NCI-H2171 (cell line): ENCODE measurements around the gene PAXX.

ENCODE experiments used
- DNase-seq: peaks from one replicate; lab custom pipeline; 2025; lab: John Stamatoyannopoulos, UW

The PAXX gene

DNA sequence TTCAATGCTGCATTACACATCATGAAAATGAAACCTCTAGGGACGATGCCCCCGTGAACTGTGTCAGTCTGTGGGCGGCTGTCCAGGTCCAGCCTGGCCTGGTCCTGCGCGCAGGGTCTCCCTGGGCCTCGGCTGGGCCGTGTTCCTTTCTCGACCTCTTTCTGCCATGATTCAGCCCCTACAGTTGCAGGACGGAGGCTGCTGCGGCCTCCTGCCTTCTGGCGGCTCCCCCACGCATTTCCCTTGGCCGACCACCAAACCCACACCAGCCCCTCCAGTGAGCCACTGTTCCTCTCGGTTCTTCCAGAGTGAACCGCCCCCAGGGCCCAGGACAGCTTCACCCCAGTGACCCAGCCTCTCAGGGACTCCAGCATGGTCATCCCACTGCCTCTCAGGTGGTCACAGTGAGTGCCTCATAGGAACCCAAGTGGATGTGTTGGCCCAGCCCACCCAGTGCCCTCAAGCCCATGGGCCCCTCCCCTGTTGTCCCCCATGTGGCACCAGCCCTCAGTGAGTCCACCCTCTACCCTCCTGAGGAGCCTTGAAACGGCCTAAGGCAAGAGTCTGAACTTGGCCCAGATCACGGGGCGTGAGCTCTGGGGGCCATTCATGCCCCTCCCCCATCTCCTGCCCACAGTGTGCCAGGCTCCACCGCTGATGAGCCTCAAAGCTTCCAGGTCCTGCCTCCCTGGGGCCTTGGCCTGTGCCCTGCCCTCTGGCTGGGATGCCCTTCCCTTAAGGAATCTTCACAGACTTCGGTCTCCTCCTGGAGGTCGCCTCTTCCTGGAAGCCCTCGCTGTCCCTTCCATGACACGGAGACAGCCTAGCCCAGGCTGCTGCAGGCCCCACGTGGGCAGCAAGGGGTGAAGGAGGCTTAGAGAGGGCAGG lies 14.1 kb downstream of the PAXX start:
- no peak for DNase-seq

DNA sequence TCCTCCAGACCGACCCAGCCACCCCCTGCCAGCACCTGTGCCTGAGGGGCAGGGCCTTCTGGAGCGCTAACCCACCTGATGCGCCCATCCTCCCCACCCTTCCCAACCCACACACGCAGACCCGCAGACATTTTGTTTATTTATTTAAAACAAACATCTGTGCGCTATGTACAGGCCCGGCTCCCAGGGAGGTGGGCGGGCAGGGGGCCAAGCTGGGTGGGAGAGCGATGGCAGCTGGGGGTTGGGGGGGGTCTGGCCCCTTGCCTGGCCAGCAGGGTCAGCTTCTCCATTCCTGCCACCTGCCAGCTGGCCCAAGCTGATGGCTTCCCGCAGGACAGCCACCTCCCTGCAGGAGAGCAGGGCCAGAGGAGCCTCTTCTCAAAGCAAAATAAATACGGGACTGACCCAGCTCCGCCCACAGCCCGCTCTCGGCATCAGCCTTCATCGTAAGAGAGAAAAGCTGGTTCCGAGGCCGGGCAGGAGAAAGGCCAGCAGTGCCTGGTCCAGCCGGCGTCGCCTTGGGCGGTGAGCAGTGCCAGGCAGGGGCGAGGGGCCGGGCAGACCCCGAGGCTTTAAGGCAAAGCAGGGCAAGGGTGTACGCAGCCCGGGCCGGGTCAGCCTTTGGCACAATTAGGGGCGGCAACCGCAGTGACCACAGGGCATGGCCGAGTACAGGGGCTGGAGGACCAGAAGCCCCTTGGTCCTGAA lies 15.0 kb downstream of the PAXX start:
- DNase-seq: no peak

DNA sequence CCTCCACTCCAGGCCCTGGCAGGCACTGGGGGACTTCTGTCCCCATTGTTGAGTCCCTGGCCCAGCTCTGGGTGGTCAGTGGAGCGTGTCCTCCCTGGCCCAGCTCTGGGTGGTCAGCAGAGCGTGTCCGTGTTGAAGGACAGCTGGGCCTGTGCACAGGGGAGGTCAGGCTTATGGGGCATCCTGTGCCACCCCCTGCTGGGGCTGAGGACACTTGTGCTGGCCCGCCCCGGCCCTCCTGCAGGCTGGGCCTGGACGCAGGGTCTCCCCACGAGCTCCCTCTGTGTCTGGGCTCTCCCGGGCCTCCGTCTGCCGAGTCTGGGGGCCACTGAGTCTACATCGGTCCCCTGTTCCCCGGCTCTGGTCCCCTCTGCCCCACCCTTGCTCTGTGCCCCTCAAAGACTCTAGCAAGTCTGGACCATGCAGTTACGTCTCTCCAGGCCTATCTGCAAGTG lies 15.6 kb downstream of the PAXX start:
- DNase-seq: no peak

DNA sequence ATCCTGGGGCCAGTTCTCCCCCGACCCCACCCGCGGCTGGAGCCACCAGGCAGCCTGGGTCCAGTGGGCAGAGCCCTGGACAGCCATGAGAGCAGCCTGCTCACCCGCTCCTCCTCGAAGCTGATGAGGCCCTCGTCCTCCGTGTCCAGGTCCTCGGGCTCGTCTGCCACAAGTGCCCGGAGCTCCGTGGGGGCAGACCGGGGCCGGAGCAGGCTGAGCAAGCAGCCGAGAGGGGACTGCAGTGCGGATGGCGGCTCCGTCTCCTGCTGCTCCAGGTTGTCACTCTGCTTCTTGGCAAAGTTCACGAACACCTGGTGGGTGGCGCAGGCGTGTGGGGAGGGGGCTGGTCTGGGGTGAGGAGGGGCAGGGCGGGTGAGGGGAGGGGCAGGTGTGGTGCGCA lies 16.1 kb downstream of the PAXX start:
- no peak for DNase-seq

DNA sequence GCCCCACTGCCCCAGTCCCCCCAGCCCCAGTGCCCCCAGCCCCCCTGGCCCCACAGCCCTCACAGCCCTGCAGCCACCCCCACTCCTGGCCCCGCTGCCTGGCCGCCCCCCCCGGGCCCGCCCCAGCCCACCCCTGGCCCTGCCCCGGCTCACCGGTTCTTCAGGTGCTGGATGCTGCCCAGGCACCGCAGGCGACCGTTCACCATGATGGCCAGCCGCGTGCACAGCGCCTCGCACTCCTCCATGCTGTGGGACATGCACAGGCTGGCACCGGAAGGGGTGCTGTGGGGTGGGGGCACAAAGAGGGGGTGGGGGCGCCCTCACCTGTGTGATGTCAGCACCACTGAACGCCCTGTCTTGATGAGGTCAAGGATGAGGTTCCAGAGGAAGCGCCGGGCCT lies 17.0 kb downstream of the PAXX start:
- DNase-seq: no peak

DNA sequence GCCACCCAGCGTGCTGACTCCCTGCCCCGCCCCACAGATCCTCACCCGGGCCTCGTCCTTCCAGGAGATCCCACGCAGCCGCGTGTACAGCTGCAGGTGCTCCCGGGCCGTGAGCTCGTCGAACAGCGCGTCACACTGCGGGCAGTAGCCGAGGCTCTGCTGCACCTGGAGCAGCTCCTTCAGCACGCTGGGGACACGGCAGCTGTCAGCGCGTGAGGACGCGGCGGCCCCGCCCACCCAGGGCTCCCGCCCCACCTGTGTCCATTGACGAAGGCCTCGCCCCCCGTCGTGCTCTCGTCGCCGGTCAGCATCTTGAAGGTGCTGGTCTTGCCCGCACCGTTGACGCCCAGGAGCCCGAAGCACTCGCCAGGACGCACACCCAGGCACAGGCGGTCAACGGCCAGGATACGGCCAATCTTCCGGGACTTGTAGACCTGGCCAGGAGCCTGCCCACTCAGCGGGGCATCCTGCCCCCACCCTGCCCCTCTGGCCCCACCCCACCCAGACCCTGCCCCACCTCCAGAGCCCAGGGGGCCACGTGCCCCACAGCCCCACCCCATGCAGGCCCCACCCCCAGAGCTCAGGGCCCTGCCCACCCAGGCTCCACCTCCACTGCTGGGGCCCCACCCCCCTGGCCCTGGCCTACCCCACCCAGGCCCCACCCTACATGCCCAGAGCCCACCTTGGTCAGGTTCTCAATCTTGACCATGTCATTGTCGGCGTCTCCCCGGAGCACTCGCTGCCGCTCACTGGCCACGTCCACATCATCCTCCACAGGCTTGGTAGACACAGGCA lies 17.9 kb downstream of the PAXX start:
- DNase-seq: no peak

DNA sequence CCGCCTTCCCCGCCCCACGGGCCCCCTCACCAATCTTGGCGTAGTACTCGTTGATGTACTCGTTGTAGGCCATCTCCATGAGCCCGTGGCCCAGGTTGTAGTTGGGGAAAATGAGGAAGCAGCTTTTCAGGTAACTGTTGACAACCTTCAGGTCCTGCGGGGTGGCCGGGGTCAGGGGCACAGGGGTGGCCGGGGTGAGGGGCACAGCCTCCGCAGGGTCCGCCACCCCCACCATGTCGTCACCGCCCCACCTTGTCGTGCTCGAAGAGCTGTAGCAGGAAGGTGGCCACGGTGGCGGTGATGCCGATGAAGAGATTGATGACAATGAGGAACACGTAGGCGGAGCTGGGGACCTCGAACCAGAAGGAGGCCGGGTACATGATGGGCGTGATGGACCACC lies 18.9 kb downstream of the PAXX start:
- no peak for DNase-seq

DNA sequence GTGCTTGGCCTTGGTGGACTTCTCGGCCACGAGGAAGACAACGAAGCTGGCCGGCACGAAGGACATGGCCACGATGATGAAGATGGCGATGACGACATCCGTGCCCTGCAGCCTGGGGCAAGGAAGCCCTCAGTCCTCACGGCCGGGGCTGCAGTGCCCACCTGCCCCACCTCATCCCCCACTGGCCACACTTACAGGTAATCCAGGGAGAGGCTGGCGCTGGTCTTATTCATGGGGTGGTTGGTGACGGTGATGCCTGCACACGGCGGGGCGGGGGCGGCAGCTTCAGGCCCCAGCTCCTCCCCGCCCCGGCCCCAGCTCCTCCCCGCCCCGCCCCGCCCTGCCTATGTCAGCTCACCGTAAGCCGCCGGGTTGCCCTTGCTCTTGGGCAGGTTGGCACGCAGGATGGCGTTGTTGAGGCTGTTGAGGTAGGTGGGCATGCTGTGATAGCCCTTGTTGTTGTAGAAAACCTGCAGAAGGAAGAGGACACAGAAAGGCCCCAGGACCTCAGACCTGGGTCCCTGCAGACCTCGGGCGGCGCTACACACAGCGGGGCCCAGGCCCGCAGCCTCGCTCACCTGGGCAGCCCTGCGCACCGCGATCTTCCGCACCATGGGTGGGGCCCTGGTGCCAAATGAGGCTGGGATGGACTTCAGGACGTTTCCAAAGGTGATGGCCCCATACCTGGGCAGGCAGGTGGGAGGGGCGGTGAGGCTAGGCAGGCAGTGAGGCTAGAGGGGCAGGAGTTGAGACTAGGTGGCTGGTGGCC lies 19.9 kb downstream of the PAXX start:
- DNase-seq: no peak

DNA sequence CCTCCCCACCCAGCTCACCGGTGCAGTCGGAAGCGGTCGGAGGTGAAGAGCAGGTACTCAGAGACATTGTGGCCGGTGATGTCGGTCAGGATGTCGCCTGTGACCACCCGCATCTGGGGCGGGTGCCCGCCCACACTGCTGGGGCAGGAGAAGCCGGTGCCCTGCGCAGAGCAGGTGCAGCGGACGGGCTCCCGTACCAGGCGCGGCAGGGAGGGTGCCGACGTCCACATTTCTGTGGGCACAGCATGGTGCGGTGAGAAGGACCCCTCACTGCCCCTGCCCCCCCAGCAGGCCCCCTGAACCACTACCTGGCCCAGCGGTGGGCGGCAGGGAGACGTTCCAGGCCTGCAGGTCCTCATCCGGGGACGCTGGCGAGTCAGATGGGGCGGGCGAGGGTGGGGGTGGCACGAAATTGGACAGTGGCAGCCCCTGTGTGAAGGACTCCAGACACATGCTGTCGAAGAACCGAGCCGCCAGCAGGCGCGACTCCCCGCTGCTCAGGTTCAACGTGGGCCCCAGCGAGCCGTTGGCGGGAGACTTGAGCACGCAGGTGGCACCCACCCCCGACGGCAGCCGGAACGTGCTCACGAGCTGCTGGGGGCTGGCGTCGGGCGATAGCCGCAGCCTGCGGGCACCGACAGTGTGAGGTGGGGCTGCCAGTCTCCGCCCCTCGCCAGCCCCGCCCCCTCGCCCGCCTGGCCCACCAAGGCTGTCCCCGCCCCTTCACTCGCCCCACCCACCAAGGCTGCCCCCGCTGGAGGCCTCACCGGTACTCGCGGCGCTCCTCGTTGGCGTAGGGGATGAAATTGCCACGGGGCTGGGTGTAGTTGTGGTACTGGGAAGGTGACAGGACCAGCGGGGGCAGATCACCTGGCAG lies 20.7 kb downstream of the PAXX start:
- no peak for DNase-seq

DNA sequence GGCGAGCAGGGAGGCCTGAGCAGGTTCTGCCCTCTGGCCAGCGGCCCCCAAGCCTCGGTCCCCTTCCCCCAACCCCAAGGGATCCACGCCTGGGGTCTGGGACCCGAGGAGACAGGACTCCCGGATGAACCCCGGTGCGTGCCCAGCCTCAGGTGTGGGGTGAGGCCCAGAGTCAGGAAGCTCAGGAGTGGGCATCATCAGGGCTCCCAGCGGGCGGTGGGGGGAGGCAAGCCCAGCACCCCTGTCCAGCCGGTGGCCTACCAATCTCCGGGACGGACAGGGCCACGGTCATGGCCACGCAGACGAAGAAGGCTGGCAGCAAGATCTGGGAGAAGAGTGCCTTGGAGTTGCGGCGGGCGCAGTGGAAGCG lies 21.3 kb downstream of the PAXX start:
- DNase-seq: no peak

DNA sequence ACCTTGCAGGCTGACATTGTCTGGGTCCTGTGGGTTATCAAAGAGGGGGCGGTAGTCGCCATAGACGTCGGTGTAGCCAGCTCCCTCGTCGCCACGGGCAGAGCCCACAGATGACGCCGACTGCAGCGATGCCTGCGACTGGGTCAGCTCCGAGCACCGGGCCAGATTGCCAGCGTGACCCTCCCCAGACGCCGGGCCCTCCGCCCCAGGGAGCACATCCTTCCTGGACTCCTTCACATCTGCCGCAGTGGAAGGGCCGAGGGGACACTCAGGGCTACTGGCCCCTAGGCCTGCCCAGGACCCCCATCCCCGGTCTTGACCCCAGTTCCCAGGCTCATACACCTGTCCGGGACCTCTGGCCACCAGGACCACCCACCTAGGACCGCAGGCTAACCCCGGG lies 21.9 kb downstream of the PAXX start:
- no peak for DNase-seq

DNA sequence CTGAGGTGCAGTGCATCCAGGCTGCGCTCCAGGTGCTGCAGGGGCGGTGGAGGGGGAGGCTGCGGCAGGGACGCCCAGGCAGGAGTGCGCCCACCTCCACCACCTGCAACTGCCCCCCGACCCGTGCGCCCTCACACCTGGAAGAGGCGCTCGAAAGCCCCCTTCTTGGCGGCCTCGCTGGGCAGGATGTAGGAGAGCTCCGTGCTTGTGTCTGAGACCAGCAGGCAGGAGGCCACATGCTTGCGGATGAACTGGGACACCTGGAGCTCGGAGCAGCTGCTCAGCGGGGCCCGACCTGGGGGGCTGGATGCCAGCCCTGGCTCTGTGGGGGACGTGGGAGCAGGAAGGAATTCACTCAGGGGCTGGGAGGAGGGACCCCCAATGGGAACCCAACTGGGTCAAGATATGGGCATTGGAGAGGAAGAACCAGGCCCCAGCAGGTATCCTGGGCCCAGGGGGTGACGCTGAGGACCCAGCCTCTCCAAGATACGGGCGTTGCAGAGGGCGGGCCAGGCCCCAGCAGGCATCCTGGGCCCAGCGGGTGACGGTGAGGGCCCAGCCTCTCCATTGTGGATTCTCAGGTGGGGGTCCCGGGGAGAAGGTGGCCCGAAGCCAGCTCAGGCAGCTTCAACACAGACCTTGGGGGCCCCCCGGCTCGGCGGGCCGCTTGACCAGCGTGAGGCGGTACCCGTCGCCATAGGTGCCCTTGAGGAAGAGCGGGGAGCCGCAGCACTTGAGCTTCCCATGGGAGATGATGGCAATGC lies 22.7 kb downstream of the PAXX start:
- DNase-seq: no peak

DNA sequence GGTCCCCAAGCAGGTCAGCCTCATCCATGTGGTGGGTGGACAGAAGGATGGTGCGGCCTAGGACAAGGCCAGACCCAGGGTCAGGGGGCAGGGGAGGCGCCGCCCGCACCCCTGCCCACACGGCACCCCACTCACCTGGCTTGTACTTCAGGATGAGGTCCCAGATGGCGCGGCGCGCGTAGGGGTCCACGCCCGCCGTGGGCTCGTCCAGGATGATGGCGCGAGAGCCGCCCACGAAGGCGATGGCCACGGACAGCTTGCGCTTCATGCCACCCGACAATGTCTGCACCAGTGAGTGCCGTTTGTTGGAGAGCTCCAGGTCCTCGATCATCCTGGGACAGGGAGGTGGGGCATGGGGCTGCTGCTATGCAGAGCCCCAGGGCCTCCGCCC lies 23.3 kb downstream of the PAXX start:
- no peak for DNase-seq

DNA sequence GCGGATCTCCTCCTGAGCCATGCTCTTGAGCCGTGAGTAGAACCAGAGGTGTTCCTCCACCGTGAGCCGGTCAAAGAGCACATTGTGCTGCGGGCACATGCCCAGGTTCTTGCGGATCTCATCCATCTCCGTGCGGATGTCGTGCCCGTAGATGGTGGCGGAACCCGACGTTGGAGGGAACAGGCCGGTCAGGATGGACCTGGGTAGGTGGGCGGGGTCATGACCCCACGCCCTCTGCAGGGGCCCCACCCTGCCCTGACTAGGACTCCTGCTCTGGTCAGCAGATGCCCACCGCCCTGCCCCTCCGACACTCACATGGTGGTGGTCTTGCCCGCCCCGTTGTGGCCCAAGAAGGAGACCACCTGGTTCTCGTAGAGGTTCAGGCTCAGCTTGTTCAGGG lies 23.8 kb downstream of the PAXX start:
- no peak for DNase-seq

DNA sequence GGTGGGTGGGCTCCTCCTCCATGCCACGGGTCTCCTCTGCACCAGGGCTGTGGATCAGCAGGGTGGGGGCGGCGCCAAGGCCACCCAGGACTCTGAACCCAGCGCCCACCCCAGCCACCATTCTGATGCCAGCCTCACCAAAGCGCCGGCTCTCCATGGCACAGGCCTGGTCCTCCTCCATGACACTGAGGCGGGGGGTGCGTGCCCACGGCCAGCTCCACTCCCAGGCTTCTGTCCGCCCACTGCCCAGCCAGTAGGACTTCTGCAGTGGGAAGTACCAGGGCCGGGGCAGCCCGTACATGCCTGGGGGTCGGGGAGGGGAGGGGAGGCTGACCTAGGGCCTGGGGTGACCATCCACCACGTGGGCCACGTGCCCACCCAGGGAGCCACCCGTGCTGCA lies 24.2 kb downstream of the PAXX start:
- no peak for DNase-seq

DNA sequence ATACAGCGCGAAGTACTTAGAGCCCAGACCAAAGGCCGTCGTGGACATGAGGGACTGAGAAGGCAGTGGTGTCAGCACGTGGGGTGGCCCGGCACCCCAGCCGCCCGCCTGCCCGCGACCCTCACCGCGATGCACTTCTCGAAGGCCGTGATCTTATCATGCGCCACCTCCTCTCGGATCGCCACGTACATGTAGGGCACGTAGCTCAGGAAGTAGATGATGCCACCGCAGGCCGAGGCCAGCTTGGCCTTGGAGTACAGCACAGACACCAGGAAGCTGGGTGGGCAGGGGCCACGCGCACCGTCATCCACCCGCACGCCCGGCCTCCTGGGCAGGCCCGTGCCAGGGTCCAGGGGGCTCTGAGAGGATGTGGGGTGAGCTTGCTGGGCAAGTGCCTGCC lies 24.8 kb downstream of the PAXX start:
- no peak for DNase-seq

DNA sequence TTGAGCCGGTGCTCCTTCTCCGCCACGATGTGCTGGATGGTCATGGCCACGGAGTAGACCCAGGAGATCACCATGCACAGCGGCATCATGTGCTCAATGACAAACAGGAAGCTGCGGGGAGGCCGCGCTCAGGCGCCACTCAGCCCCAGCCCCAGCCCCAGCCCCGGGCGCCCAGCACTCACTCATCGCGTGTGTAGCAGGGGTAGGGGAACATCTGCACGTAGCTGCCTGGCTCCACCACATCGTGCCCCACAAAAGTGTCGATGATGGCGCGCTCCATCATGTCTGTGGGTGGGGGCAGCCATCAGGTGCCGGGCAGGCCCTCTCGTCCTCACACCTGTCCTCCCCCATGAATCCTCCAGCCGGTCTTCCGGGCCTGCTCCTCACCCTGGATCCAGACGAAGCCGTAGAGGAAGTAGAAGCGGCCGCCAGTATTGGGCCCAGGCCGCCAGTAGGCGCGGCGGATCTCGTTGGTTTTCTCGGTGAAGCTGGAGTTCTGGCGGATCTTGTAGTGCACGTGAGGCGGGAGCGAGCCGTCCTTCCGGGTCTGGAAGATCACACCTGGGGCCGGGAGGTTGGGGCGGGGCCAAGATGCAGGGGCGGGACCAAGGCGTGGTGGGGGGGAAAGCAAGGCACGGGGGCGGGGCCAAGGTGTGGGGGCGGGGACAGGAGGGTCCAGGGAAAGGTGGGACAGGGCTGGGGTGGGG lies 25.7 kb downstream of the PAXX start:
- no peak for DNase-seq

DNA sequence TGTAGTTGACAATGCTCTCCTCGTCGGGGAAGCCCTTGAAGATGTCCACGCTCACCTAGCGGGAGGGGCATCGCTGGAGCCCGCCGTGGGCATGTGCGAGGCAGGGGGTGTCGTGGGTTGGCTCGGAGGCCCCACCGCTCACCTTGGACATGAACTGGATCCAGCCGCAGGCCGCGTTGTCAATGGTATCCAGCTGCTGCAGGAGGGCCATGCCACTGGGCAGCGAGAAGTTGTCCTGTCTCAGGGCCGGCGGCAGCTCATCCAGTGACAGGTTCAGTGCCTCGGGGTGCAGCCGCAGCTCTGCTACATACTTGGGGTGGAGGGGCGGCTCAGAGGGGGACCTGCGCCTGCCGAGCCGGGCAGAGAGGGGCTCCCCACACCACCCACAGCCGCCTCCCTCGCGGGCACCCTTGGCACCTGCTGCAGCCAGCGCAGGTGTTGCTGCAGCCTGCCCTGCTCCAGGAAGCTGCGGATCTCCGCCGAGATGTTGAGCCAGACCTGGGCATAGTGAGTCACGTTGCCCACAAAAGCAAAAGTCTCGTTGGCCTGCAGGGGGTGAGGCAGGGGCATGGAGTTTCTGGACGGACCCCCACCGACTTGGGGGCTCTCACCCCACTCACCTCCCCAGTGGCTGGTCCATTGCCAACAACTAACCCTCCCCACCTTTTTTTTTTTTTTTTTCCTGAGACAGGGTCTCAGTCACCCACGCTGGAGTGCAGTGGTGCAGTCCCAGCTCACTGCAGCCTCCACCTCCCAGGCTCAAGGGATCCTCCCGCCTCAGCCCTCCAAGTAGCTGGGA lies 26.7 kb downstream of the PAXX start:
- DNase-seq: no peak
